Suprapubic skin (tissue), 4 donors: Measurements from ENCODE around the gene CCDC182. TPM values are rescaled to one million over a fixed set of nuclear protein-coding genes. Genes with fewer than 3 reads are reported as not detected.

Experiments used
- DNase-seq, 2 donors: peaks; one replicate each; pipeline ENCODE4 v3.0.0-alpha.2; 2019; ENCODE audit warnings: low spot score in 2 of 2
- H3K27ac ChIP-seq: fragments of 200-600 bp; sonication (generic); one replicate; pipeline ENCODE4 v1.5.1; 2019
- H3K27me3 ChIP-seq: fragments of 200-600 bp; sonication (generic); one replicate; pipeline ENCODE4 v1.5.1; 2019
- H3K36me3 ChIP-seq: fragments of 200-600 bp; sonication (generic); one replicate; pipeline ENCODE4 v1.5.1; 2019
- H3K4me1 ChIP-seq: fragments of 200-600 bp; sonication (generic); one replicate; pipeline ENCODE4 v1.5.1; 2019
- H3K4me3 ChIP-seq: fragments of 200-600 bp; sonication (generic); one replicate; pipeline ENCODE4 v1.5.1; 2019; ENCODE audit warnings: mild to moderate bottlenecking
- H3K9me3 ChIP-seq: fragments of 200-600 bp; sonication (generic); one replicate; pipeline ENCODE4 v1.5.1; 2019
- CTCF ChIP-seq, 2 donors: fragments of 200-600 bp in 1 of 2; fragments of 450-650 bp in 1 of 2; sonication (generic) in 1 of 2; IDR thresholded peaks; one replicate each; pipeline ENCODE4 v1.5.1; 2016 to 2019; ENCODE audit warnings: antibody characterized with exemption in 2 of 2, mild to moderate bottlenecking in 1 of 2, moderate library complexity in 1 of 2
- EP300 ChIP-seq: sonication (generic); formaldehyde crosslinking; IDR thresholded peaks from one replicate; pipeline ENCODE4 v1.6.1; 2017; ENCODE audit warnings: antibody characterized with exemption
- POLR2A ChIP-seq, 2 donors: fragments of 450-650 bp; IDR thresholded peaks; one replicate each; pipeline ENCODE4 v1.6.1; 2017; ENCODE audit warnings: antibody characterized with exemption in 2 of 2, mild to moderate bottlenecking in 2 of 2, moderate library complexity in 2 of 2
- POLR2AphosphoS5 ChIP-seq, 3 donors: sonication (generic); formaldehyde crosslinking; IDR thresholded peaks; one replicate each; pipeline ENCODE4 v1.6.1; 2017; ENCODE audit warnings: antibody characterized with exemption in 3 of 3
- WGBS: methylation state at CpG from one replicate; pipeline ENCODE4 v1.1.5; 2018; 5-methylcytosine and 5-hydroxymethylcytosine counted together
- total RNA-seq, 4 donors: library from RNA; depleted of rRNA; stranded (reverse); fragments of >200 nt; gene quantifications; one replicate each; pipeline ENCODE4 v1.1.0, GENCODE V29; 2016

CCDC182 gene
- total RNA-seq, 4 donors from 2014 or later = not detected

DNA sequence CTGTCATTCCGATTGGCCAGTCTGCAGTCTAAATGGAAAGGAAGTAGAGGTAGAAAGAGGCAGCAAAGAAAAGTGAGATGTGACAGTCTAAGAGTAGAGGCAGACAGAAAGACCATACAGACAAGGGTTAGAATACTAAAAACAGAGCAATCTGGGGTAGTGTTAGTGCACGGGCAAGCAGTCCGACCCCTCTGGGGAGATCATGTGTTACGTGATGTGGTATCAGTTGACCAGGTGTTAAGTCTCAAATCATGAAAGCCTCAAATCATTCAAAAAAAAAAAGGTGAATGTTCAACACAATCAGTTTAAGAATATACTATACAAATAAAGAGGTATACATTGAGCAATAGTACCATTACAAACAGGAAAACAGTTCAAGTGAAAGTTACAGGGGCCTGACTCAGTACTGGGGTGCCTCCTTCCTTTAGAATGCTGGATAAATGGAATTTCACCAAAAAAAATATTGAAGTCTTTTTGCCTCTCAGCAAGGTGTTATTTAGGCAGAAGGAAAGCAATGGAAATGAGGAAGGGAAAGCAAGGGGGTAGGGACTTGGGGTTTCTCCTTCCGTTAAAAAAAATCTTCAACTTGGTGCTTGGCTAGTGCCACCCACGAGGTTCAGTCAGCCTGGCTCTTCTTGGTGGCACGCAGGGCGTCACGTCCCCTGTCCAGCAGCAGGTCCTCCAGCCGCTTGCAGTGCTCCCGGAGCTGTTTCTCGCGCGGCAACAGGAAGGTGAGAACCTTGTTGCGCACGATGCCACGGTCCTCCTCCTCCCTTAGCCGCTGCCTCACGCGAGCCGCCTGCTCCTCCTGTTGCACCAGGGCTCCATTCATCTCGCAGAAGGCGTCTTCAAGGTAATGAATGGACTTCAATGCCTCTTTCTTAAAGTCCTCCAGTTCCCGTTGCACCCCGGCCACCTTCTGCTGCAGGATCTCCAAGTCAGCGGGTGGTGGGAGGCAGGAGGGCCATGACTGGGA lies 616 bp downstream of the CCDC182 start:
- DNase-seq = no peak
- 91% methylated on average over 26 of the region's 26 CpGs for WGBS
- H3K36me3 ChIP-seq = no peaks in the 10 kb centered on the region
- H3K4me1 ChIP-seq = no peaks in the 10 kb centered on the region
- no peak overlapping the region for H3K27ac ChIP-seq
- no peak for TF ChIP-seq EP300
- no peak for TF ChIP-seq CTCF (IDR thresholded peaks at IDR 0.05)
- TF ChIP-seq POLR2A (IDR thresholded peaks at IDR 0.05) = no peak
- no peak for TF ChIP-seq POLR2AphosphoS5 (IDR thresholded peaks at IDR 0.05)
- no peak overlapping the region for H3K4me3 ChIP-seq
- H3K9me3 ChIP-seq = no peaks in the 10 kb centered on the region
- peaks cover 28% of the 10 kb centered on the region for H3K27me3 ChIP-seq

GRCh38 chr17:57740235-57740528 lies 4.9 kb downstream of the CCDC182 start:
- Histone ChIP-seq H3K36me3 (no peaks in the 10 kb centered on the region), H3K27ac (no peak overlapping the region), H3K4me1 (no peaks in the 10 kb centered on the region), H3K4me3 (no peak overlapping the region), H3K9me3 (no peaks in the 10 kb centered on the region), H3K27me3 (peaks cover 22% of the 10 kb centered on the region)
- TF ChIP-seq EP300 = no peak
- TF ChIP-seq CTCF (IDR thresholded peaks at IDR 0.05) = no peak
- TF ChIP-seq POLR2AphosphoS5 (IDR thresholded peaks at IDR 0.05) = no peak
- no peak for TF ChIP-seq POLR2A (IDR thresholded peaks at IDR 0.05)
- 40% methylated on average over 2 of the region's 2 CpGs for WGBS
- no peak for DNase-seq

DNA sequence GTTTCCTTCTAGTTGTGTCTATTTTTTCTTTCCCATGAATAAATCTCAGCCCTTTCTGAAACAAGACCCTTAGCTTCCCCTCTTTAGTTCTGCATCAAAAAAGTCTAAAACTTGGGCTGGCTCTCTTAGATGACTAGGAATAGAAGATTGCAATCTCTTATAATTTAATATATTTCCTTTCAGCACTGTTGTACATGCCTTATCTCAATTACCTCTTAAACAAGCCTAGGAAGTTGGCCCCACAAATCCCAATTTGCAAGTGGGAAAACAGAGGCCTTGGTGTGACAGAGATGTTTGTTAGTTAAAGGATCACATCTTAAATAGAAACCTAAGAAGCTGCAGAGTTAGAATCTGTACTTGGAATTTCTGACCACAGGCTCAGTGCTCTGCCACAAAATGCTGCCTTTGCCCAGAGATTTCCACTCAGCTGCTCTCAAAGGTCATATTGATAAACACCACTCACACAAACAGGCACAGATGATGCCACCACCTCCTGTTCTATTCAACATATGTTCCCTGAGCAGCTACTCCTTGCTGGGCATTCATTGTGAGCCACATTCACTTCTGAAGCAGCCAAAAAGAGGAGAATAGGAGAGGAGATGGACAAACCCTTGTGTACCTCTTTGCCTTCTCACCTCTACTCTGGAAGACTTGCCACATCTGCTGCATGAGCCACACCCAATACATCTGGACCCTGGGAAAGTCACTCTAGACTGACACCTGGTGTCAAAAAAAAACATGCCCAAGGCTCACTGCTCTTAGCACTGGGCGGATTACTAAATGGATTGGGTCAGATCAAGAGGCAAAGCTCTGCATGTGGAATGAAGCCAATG lies 5.5 kb downstream of the CCDC182 start:
- Histone ChIP-seq H3K36me3 (no peaks in the 10 kb centered on the region), H3K27ac (no peak overlapping the region), H3K4me1 (no peaks in the 10 kb centered on the region), H3K27me3 (peaks cover 20% of the 10 kb centered on the region), H3K9me3 (no peaks in the 10 kb centered on the region), H3K4me3 (no peak overlapping the region)
- 60% methylated on average over 1 of the region's 1 CpG for WGBS
- DNase-seq = no peak
- no peak for TF ChIP-seq POLR2A (IDR thresholded peaks at IDR 0.05)
- TF ChIP-seq EP300 = no peak
- TF ChIP-seq CTCF (IDR thresholded peaks at IDR 0.05) = peak in 1 of 2 donors; percentile 15

- Histone ChIP-seq H3K27me3 (peaks cover 5% of the 10 kb centered on the region), H3K9me3 (no peaks in the 10 kb centered on the region), H3K27ac (no peak overlapping the region), H3K4me1 (no peaks in the 10 kb centered on the region), H3K36me3 (no peaks in the 10 kb centered on the region), H3K4me3 (no peak overlapping the region)
- TF ChIP-seq POLR2A (IDR thresholded peaks at IDR 0.05) (no peak), EP300 (no peak), POLR2AphosphoS5 (IDR thresholded peaks at IDR 0.05) (no peak)
- WGBS = 66% methylated on average over 3 of the region's 3 CpGs
- DNase-seq = no peak
Observed at GRCh38 chr17:57737450-57737849, 7.6 kb downstream of the CCDC182 start.

GRCh38 chr17:57735707-57736106 lies 9.4 kb downstream of the CCDC182 start:
- no peak overlapping the region for H3K4me3 ChIP-seq
- no peaks in the 10 kb centered on the region for H3K36me3 ChIP-seq
- no peak overlapping the region for H3K27ac ChIP-seq
- WGBS = 81% methylated on average over 6 of the region's 6 CpGs
- DNase-seq = no peak
- no peaks in the 10 kb centered on the region for H3K27me3 ChIP-seq
- H3K9me3 ChIP-seq = no peaks in the 10 kb centered on the region
- TF ChIP-seq POLR2A (IDR thresholded peaks at IDR 0.05) = no peak
- TF ChIP-seq POLR2AphosphoS5 (IDR thresholded peaks at IDR 0.05) = no peak
- no peak for TF ChIP-seq EP300
- TF ChIP-seq CTCF (IDR thresholded peaks at IDR 0.05) = no peak
- H3K4me1 ChIP-seq = no peaks in the 10 kb centered on the region
